C4-2B (cell line): Measurements from ENCODE around the gene GRK5.

ENCODE experiments used
- H3K27ac ChIP-seq: fragments of 450-650 bp; 2 replicates; pipeline ENCODE4 v1.5.1; 2017
- ZFX ChIP-seq: fragments of 450-650 bp; IDR thresholded peaks from 2 replicates; pipeline ENCODE4 v1.6.1; 2017
- TF ChIP-seq, protein P1 (sequence below): fragments of 450-650 bp; conservative IDR thresholded peaks from 2 replicates; pipeline ENCODE4 v1.5.1; 2017; ENCODE audit warnings: mild to moderate bottlenecking

Gene GRK5

DNA sequence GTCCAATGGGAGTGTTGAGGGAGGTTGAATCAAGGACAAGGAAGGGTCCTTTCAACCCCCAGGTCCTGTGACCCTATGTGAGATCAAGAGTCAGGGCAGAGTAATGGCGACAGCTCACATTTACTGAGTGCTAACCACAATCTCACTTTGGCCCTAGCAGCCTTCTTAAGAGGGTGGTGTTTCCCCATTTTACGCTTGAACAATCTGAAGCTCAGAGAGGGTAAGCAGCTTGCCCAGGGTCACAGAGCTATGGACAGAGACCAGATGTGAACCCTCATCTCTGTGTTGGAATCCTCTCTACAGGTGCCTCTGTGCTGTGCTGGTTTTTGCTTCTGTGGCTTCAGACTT lies 102.0 kb downstream of the GRK5 start:
- H3K27ac ChIP-seq = no peak overlapping the region
- TF ChIP-seq ZFX = no peak
- TF ChIP-seq, protein P1, sequence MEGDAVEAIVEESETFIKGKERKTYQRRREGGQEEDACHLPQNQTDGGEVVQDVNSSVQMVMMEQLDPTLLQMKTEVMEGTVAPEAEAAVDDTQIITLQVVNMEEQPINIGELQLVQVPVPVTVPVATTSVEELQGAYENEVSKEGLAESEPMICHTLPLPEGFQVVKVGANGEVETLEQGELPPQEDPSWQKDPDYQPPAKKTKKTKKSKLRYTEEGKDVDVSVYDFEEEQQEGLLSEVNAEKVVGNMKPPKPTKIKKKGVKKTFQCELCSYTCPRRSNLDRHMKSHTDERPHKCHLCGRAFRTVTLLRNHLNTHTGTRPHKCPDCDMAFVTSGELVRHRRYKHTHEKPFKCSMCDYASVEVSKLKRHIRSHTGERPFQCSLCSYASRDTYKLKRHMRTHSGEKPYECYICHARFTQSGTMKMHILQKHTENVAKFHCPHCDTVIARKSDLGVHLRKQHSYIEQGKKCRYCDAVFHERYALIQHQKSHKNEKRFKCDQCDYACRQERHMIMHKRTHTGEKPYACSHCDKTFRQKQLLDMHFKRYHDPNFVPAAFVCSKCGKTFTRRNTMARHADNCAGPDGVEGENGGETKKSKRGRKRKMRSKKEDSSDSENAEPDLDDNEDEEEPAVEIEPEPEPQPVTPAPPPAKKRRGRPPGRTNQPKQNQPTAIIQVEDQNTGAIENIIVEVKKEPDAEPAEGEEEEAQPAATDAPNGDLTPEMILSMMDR = no peak

DNA sequence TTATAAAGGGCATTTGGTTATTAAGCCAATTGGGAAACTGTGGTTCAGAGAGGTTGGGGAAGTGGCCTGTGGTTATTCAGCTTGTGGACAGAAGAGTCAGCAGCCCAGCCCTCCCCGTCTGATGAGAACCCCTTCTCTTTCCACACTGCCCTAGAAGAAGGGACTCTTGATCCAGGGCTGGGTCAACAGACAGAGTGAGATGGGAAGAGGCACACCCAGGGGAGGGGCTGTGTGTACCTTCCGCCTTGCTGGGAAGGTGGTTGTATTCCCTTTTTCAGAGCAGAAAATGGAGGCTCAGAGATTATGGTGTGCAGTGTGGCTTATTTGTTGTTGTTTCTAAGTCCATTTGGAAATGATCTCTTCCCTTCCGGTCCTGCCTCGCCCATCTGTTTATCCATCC lies 103.4 kb downstream of the GRK5 start:
- no peak overlapping the region for H3K27ac ChIP-seq
- TF ChIP-seq ZFX = no peak
- TF ChIP-seq, protein P1 = no peak

DNA sequence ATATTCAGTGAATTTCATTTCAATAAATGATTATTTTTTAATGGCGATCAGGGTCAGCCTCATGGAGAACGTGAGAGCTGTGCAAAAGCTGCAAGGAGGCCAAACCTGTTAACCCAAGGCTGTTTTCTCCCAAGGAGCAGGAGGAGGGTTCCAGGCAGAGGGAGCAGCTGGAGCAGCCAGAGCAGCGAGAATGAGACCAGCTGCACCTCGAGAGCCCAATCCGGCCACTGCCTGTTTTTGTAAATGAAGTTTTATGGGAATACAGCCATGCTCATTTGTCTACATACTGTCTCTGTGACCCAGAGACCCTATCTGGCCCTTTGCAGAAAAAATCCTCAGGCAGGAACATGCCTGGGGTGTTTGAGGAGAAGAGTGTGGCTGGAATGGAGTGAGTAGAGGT lies 104.9 kb downstream of the GRK5 start:
- TF ChIP-seq ZFX = no peak
- TF ChIP-seq, protein P1 = no peak

DNA sequence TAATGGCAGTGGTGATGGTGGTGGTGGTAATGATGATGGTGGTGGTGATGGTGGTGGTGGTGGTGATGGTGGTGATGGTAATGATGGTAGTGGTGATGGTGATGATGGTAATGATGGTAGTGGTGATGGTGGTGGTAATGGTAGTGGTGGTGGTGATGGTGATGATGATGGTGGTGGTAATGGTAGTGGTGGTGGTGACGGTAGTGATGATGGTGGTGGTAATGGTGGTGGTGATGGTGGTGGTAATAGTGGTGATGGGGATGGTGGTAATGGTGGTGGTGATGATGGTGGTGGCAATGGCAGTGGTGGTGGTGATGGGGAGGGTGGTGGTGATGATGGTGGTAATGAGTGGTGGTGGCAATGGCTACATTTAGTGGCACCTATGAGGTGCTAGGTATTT lies 105.7 kb downstream of the GRK5 start:
- TF ChIP-seq ZFX = no peak
- TF ChIP-seq, protein P1 = no peak
- no peak overlapping the region for H3K27ac ChIP-seq

More for the DNA sequence above, 104.9 kb downstream of the GRK5 start:
- H3K27ac ChIP-seq = no peak overlapping the region

DNA sequence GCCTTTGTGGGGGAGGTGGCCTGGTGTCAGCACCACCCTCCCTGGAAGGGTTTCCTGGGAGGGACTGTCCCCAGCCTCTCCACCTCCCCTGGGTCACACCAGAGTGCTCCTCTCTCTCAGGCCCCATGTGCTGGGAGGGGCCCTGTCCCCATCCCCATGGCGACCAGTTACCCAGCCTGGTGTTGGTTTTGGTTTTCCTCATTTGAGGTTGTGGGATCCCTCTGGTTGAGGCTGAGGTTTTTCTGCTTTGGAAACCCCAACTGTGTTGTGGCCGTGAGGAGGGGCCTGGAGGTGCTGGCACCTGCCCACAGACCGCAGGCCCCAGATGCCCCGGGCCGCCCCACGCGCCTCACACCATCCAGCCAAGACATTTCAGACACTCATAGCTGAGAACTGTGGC lies 106.3 kb downstream of the GRK5 start:
- no peak for TF ChIP-seq ZFX
- TF ChIP-seq, protein P1 = no peak
- no peak overlapping the region for H3K27ac ChIP-seq

DNA sequence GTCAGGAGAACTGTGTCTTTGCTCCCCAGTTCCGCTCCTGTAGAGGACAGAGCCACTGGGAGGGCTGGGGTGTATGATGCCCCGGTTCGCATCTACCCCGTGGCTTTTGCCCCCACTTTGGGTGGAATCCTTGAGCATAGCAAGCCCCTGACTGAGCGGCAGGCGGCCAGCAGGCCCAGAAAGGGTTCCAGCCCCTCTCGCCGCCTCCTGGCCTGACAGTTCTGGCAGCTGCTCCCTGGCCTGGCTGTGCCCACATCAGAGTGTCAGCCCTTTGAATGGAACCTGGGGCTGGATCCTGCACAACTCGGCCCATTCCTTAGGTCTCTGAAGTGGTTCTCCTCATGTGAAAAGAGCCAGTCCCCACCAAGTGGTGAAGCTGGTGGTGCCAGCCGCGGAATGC lies 106.7 kb downstream of the GRK5 start:
- TF ChIP-seq, protein P1 = no peak
- no peak for TF ChIP-seq ZFX
- no peak overlapping the region for H3K27ac ChIP-seq

DNA sequence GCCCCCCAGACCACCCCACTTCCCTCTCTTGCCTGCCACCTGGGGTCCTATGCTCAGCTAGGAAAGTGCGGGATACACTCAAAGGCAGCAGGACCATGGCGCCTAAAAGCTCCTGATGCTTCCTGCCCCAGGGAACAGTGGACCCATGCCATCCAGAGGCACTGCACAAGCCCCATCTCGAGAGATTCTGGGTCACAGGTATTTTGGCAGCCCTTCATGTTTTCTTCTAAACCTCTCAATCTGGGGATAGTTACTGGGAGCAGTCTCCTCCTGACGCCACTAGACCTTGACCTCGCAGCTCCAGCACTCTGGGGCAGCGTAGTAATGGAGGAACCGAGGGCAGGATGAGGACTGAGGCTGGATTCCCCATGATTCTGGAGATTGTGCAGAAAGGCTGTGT lies 107.1 kb downstream of the GRK5 start:
- no peak overlapping the region for H3K27ac ChIP-seq
- TF ChIP-seq ZFX = no peak
- TF ChIP-seq, protein P1 = no peak
